Ramos (cell line): ENCODE results near the gene CDYL2.
"Not testable (repeated sequence)": the region's sequence is repeated elsewhere in the genome, so short reads cannot be mapped to it uniquely, and the experiment has no call there.

ENCODE experiments used
- in situ Hi-C: fragments of 300-500 bp; cut with MboI; formaldehyde crosslinking; loops from one replicate; pipeline ENCODE4 v1.14.3; 2022; ENCODE audit warnings: low sequenced_read_pairs; ENCODE audit not compliant: unreplicated experiment

Gene CDYL2

DNA sequence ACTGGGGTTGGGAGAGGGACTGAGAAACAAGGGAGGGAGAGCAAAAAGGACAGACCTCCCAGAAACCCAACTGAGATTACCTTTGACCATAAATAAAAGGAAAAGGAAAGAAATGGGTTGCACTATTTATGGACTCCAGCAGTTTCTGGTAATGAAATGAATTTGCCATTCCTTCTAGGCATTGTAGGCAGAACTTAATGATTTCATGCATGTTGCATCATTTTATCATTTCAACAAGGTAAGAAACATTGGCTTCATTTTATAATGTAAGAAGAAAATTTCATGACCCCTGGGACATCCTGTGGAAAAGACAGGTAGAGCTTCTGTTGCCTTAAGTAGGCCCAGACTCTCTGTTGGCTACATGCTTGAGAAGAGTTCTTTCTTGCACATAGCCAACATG is 8.2 kb upstream of the CDYL2 start:
- in situ Hi-C loops, result no loop called here

- in situ Hi-C loops, result no loop called here
These were observed 5.0 kb upstream of the CDYL2 start for GRCh38 chr16:80809366-80809765.

DNA sequence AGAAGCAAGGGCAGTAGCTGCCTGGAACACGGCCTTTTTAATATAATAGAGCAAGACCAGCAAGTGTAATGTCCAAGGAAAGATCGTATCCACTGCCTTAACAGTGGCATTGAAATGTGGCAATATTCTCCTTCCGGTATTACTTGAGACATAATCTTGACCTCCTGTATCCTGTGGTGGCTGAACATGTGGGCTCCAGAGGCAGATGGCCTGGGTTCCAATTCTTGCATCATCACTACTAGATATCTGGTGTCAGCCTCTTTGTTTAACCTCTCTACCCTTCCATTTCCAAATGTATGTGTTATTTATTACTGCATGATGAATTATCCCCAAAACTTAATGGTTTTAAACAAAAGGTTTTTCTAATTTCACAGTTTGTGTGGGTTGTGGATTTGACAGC is 3.5 kb upstream of the CDYL2 start:
- in situ Hi-C loops, result no loop called here

DNA sequence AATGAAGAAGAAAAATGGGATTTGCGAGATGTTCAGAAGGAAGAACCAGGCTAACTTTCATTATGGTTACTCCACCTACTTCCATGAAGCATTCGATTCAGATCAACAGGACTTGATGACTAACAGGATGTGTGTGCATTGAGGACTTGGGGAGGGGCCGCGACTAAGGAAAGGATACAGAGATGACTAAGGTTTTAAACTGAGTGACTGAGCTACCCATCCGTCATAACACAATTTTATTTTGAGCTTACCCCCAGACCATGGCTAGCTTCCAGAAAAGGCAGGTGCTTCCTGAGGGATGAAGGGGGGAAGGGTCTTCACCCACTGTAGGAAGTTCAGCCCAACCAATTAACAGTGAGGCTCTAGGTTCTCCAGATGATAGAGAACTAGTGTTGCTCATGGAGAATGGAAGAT is 2.5 kb upstream of the CDYL2 start:
- in situ Hi-C loops, result no loop called here

GRCh38 chr16:80806289-80806688 is 1.9 kb upstream of the CDYL2 start:
- in situ Hi-C loops, result no loop called here

GRCh38 chr16:80804056-80804525 is 307 bp downstream of the CDYL2 start:
- in situ Hi-C loops, result no loop called here

GRCh38 chr16:80803339-80804055 is 901 bp downstream of the CDYL2 start:
- in situ Hi-C loops, result no loop called here

- in situ Hi-C loops, result no loop called here
These were observed 1.5 kb downstream of the CDYL2 start for GRCh38 chr16:80802902-80803301.

GRCh38 chr16:80802138-80802537 is 2.3 kb downstream of the CDYL2 start:
- in situ Hi-C loops, result no loop called here

GRCh38 chr16:80794071-80794470 is 10.3 kb downstream of the CDYL2 start:
- in situ Hi-C loops, result no loop called here

DNA sequence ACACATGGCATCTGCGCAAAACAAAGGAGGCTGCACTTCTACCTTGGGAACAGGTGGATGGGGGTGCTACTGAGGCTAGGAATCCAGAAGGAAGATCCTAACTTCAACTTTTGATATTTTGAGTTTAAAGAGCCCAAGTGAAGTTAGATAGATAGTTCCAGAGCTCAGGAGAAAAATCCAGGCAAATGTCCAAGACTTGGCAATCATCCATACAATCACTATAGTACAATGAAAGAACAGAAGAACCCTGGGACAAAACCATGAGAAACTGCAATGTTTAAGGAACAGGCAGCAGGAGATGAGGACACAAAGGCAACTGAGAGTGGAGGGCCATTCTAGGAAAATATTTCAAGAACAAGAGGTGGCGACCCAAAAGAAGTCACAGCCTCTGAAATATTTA is 12.4 kb downstream of the CDYL2 start:
- in situ Hi-C loops, result no loop called here

- in situ Hi-C loops, result no loop called here
These were observed 13.0 kb downstream of the CDYL2 start for GRCh38 chr16:80791411-80791810.

DNA sequence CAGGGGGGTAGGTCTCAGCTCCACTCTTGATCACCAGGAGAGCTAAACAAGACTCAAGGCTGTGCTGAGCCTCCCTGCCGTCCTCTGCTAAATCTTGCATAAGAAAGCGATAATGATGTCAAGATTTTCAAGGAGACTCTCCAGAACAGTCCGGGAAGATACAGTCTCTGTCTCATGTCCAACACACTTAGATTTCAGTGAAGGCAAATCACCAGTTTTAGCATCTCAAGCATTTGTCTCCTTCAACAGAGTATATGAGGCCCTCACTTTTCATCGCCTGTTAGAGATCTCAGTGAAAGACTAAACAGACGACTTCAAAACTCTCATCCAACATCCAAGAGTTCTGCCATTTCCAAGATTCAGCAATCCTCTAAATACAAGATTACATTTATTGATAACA is 13.6 kb downstream of the CDYL2 start:
- in situ Hi-C loops, result no loop called here

- in situ Hi-C loops, result no loop called here
These were observed 16.4 kb downstream of the CDYL2 start for GRCh38 chr16:80788027-80788426.

- in situ Hi-C loops, result not testable (repeated sequence)
These were observed 17.8 kb downstream of the CDYL2 start for GRCh38 chr16:80786561-80786960.

DNA sequence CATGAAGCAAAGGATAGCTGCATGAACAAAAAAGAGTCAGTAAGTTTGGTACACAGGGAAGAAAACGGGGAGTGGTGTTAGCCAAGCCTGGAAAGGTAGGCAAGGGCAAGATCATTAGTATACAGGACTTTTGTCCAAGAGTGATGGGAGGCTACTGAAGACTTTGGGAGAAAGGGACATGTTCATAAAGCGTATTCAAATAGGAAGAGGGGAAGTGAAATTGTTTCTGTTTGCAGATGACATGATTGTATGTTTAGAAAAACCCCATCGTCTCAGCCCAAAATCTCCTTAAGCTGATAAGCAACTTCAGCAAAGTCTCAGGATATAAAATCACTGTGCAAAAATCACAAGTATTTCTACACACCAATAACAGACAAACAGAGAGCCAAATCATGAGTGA is 19.4 kb downstream of the CDYL2 start:
- in situ Hi-C loops, result no loop called here

GRCh38 chr16:80778703-80779102 is 25.7 kb downstream of the CDYL2 start:
- in situ Hi-C loops, result no loop called here

DNA sequence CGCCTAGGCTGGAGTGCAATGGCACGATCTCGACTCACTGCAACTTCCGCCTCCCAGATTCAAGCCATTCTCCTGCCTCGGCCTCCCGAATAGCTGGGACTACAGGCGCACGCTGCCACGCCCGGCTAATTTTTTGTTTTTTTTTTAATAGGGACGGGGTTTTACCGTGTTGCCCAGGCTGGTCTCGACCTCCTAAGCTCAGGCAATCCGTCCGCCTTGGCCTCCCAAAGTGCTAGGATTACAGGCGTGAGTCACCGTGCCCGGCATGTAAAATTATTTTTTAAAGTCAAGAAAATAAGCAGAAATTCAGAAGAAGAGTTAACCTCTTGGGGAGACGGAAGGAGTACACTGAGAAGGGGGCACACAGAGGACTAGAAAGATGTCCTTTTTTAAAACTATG is 27.5 kb downstream of the CDYL2 start:
- in situ Hi-C loops, result no loop called here

- in situ Hi-C loops, result no loop called here
These were observed 28.9 kb downstream of the CDYL2 start for GRCh38 chr16:80775450-80775849.

DNA sequence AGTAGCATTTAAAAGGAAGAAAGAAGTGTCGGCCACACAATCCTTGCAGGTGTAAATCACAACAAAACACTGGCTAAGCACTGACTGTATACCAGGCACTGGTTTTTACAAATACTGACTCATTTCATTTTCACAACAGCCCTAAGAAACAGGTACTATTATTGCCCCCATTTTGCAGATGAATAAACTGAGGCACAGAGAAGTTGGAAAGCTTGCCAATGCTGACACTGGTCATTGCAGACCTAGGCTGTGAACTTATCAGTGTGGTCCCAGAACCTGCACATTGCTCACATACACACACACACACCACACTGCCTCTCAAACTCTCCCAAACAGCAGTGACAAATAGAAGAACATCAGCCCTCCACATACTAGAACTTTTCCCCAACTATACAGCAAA is 37.6 kb downstream of the CDYL2 start:
- in situ Hi-C loops, result no loop called here

GRCh38 chr16:80759419-80760162 is 44.8 kb downstream of the CDYL2 start:
- in situ Hi-C loops, result no loop called here

- in situ Hi-C loops, result no loop called here
These were observed 49.9 kb downstream of the CDYL2 start for GRCh38 chr16:80754476-80754875.
